ENCODE measurements around the gene ABAT. TPM values are rescaled to one million over a fixed set of nuclear protein-coding genes. Genes with fewer than 3 reads are reported as not detected.
"Not testable (repeated sequence)": the region's sequence is repeated elsewhere in the genome, so short reads cannot be mapped to it uniquely, and the experiment has no call there.

The ABAT gene
- total RNA-seq, 1 experiment from 2014 or later, result 0.91 TPM

- DNase-seq (ENCODE audit: low read depth), result no peak
Measured at GRCh38 chr16:8649829-8650554, 24.4 kb upstream of the ABAT start.

GRCh38 chr16:8651958-8652357, 22.5 kb upstream of the ABAT start:
- not testable (repeated sequence) for DNase-seq (ENCODE audit: low read depth)

GRCh38 chr16:8655184-8655717, 19.2 kb upstream of the ABAT start:
- DNase-seq (ENCODE audit: low read depth), result peak; percentile 42

- no peak for DNase-seq (ENCODE audit: low read depth)
Measured at GRCh38 chr16:8656376-8656775, 18.0 kb upstream of the ABAT start.

- DNase-seq (ENCODE audit: low read depth), result peak; percentile 66
Measured at GRCh38 chr16:8660841-8661301, 13.5 kb upstream of the ABAT start.

GRCh38 chr16:8661703-8662102, 12.7 kb upstream of the ABAT start:
- DNase-seq (ENCODE audit: low read depth), result no peak

GRCh38 chr16:8663192-8664089, 11.0 kb upstream of the ABAT start:
- no peak for DNase-seq (ENCODE audit: low read depth)

- DNase-seq (ENCODE audit: low read depth), result no peak
Measured at GRCh38 chr16:8665529-8665928, 8.9 kb upstream of the ABAT start.

- no peak for DNase-seq (ENCODE audit: low read depth)
Measured at GRCh38 chr16:8667492-8667891, 6.9 kb upstream of the ABAT start.

- no peak for DNase-seq (ENCODE audit: low read depth)
Measured at GRCh38 chr16:8668113-8668512, 6.3 kb upstream of the ABAT start.

- no peak for DNase-seq (ENCODE audit: low read depth)
Measured at GRCh38 chr16:8669481-8669880, 4.9 kb upstream of the ABAT start.

GRCh38 chr16:8670014-8670560, 4.3 kb upstream of the ABAT start:
- no peak for DNase-seq (ENCODE audit: low read depth)

GRCh38 chr16:8673611-8674412, 605 bp upstream of the ABAT start:
- DNase-seq (ENCODE audit: low read depth), result peak; percentile 29

- peak; percentile 18 for DNase-seq (ENCODE audit: low read depth)
Measured at GRCh38 chr16:8675183-8676159, 1.1 kb downstream of the ABAT start.

GRCh38 chr16:8676160-8676547, 1.7 kb downstream of the ABAT start:
- no peak for DNase-seq (ENCODE audit: low read depth)

- peak; percentile 65 for DNase-seq (ENCODE audit: low read depth)
Measured at GRCh38 chr16:8676737-8677375, 2.4 kb downstream of the ABAT start.

GRCh38 chr16:8677481-8677880, 3.1 kb downstream of the ABAT start:
- DNase-seq (ENCODE audit: low read depth), result peak; percentile 71

GRCh38 chr16:8678068-8678927, 3.9 kb downstream of the ABAT start:
- DNase-seq (ENCODE audit: low read depth), result peak; percentile 58

- DNase-seq (ENCODE audit: low read depth), result no peak
Measured at GRCh38 chr16:8679151-8679550, 4.7 kb downstream of the ABAT start.

Measured in M059J (cell line).